Lower leg skin (tissue), 3 donors: Measurements from ENCODE around the gene GOLPH3.

Experiments used
- POLR2A ChIP-seq, 2 donors: fragments of 450-650 bp; IDR thresholded peaks; one replicate each; pipeline ENCODE4 v1.6.1; 2016 to 2017; ENCODE audit warnings: antibody characterized with exemption in 2 of 2, mild to moderate bottlenecking in 1 of 2, moderate library complexity in 1 of 2
- TF ChIP-seq, protein P1 (sequence below), 3 donors: fragments of 450-650 bp; IDR thresholded peaks; one replicate each; pipeline ENCODE4 v1.5.1; 2016; ENCODE audit warnings: antibody characterized with exemption in 3 of 3, mild to moderate bottlenecking in 3 of 3, moderate library complexity in 2 of 3

DNA sequence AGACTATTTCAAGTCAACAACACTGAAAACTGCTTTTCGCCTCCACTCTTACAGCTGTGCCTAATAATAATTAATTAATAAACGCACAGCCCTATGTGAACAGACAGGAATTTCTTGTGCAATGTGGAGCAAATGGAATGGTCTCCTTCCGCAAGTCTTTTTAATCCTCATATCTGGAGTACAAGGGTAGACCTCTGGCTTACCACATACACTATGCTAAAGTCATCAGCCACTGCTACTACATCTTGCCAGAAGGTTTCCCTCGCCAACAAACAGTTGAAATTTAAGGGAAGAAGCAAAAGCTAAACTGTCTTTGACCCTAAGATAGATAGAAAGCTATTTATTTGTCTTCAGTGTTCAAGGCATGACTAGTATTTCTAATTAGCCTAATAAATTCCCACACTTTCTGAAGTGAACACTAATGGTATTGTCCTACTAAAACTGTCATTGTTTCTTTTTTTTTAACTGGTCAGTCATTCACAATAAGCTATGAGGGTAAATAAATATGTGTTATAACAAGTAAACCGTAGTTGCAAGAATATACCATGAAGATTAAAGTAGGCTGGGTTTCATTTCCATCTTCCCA, 63.9 kb downstream of the GOLPH3 start:
- TF ChIP-seq, protein P1, sequence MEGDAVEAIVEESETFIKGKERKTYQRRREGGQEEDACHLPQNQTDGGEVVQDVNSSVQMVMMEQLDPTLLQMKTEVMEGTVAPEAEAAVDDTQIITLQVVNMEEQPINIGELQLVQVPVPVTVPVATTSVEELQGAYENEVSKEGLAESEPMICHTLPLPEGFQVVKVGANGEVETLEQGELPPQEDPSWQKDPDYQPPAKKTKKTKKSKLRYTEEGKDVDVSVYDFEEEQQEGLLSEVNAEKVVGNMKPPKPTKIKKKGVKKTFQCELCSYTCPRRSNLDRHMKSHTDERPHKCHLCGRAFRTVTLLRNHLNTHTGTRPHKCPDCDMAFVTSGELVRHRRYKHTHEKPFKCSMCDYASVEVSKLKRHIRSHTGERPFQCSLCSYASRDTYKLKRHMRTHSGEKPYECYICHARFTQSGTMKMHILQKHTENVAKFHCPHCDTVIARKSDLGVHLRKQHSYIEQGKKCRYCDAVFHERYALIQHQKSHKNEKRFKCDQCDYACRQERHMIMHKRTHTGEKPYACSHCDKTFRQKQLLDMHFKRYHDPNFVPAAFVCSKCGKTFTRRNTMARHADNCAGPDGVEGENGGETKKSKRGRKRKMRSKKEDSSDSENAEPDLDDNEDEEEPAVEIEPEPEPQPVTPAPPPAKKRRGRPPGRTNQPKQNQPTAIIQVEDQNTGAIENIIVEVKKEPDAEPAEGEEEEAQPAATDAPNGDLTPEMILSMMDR (IDR thresholded peaks at IDR 0.05) = no peak
- TF ChIP-seq POLR2A (IDR thresholded peaks at IDR 0.05) = no peak
